ENCODE results near the gene CRISPLD2. TPM values are rescaled to one million over a fixed set of nuclear protein-coding genes. Genes with fewer than 3 reads are reported as not detected.

Gene CRISPLD2
- total RNA-seq, 3 donors from 2014 or later (not counting 1 experiment from before 2014, with no cell fraction given), result 0.86 to 6.3 TPM; not detected in 1

DNA sequence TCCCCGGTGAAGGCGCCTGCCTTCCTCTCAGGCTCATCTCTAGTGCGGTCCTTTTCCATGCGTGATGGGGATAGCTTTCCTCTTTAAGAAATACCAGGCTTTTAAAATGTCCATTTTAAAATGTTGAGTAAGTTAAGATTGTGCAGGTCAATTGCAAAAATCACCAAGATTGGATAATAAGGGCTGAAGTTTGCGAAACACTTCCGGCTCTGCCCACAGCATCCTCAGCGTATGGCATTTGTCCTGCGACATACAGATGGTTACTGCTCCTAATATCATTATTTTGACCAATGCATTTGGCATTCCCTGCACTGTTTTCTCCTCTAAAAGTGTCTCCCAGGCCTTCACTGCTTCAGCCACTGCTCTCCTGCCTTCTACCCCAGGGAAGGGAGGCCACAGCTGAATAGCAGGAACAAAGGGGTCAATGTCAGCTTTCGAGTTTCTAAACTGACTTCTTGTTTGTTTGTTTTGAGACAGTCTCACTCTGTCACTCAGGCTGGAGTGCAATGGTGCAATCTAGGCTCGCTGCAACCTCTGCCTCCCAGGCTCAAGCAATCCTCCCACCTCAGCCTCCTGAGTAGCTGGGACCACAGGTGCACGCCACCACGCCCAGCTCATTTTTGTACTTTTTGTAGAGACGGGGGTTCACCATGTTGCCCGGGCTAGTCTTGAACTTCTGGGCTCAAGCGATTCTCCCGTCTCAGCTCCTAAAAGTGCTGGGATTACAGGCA, 91.9 kb downstream of the CRISPLD2 start:
- Mint-ChIP-seq H3K27ac (peak overlapping the region in 1 of 2 donors; percentile 35), H3K9me3 (no peaks in the 10 kb centered on the region), H3K4me1 (no peaks in the 10 kb centered on the region), H3K4me3 (no peak overlapping the region), H3K36me3 (no peaks in the 10 kb centered on the region), H3K27me3 (ENCODE audit: low read depth in 2 of 2) (peaks cover 3 to 5% of the 10 kb centered on the region in 2 donors)
- TF ChIP-seq, protein P1, sequence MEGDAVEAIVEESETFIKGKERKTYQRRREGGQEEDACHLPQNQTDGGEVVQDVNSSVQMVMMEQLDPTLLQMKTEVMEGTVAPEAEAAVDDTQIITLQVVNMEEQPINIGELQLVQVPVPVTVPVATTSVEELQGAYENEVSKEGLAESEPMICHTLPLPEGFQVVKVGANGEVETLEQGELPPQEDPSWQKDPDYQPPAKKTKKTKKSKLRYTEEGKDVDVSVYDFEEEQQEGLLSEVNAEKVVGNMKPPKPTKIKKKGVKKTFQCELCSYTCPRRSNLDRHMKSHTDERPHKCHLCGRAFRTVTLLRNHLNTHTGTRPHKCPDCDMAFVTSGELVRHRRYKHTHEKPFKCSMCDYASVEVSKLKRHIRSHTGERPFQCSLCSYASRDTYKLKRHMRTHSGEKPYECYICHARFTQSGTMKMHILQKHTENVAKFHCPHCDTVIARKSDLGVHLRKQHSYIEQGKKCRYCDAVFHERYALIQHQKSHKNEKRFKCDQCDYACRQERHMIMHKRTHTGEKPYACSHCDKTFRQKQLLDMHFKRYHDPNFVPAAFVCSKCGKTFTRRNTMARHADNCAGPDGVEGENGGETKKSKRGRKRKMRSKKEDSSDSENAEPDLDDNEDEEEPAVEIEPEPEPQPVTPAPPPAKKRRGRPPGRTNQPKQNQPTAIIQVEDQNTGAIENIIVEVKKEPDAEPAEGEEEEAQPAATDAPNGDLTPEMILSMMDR (IDR thresholded peaks at IDR 0.05), result no peak
- Histone ChIP-seq H3K27ac (ENCODE audit: low read length) (no peak overlapping the region), H3K36me3 (ENCODE audit: control insufficient read depth, insufficient read depth, low read length) (no peaks in the 10 kb centered on the region), H3K9me3 (ENCODE audit: control insufficient read depth, insufficient read depth, low read length) (no peaks in the 10 kb centered on the region), H3K27me3 (ENCODE audit: control insufficient read depth, insufficient read depth, low read length) (no peaks in the 10 kb centered on the region), H3K4me1 (ENCODE audit: control insufficient read depth, insufficient read depth, low read length) (no peaks in the 10 kb centered on the region), H3K4me3 (ENCODE audit: low read length) (no peak overlapping the region)
- DNase-seq (no peak), ATAC-seq (no peak)
- intact Hi-C loops (cut with micrococcal nuclease), result no loop called here
- WGBS (ENCODE audit: insufficient coverage), result 92% methylated on average over 16 of the region's 16 CpGs

DNA sequence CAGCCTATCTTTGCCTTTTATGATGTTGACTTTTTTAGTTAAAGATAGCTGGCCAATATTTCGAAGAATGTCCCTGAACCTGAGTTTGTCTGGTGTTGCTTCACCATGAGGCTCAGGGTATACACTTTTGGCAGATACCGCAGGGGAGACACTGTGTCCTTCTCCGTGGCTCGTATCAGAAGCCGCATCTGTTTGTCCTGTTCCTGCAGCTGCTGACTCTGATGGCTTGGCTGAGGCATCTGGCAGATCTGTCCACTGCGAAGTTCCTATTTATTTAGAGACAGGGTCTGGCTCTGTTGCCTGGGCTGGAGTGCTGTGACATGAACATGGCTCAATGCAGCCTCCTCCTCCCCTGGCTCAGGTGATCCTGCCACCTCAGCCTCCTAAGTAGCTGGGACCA, 93.5 kb downstream of the CRISPLD2 start:
- no peak for DNase-seq
- intact Hi-C loops (cut with micrococcal nuclease), result no loop called here

DNA sequence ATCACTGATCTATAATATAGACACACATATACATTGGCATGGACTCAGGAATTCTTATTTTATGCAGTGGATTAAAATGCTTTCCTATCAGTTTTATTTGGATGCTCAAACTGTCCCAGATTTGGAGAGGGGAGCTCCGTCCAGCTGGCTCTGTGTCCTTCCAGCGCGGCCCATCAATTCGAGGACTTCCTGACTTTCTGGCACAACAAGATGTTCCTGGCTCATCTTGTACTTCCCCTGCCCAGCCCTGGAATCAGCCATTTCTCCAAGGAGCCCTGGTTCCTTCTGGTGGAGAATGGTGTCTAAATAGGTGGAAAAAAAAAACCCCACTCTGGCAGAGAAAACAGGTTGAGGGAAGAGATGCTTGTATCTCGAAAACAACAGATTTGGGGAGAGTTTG, 94.5 kb downstream of the CRISPLD2 start:
- no peaks in the 10 kb centered on the region for H3K36me3 ChIP-seq (ENCODE audit: control insufficient read depth, insufficient read depth, low read length)
- H3K4me3 Mint-ChIP-seq, result no peak overlapping the region
- H3K36me3 Mint-ChIP-seq, result no peaks in the 10 kb centered on the region
- no peak overlapping the region for H3K27ac Mint-ChIP-seq
- H3K27me3 ChIP-seq (ENCODE audit: control insufficient read depth, insufficient read depth, low read length), result no peaks in the 10 kb centered on the region
- no peaks in the 10 kb centered on the region for H3K9me3 ChIP-seq (ENCODE audit: control insufficient read depth, insufficient read depth, low read length)
- no peaks in the 10 kb centered on the region for H3K9me3 Mint-ChIP-seq
- H3K4me1 ChIP-seq (ENCODE audit: control insufficient read depth, insufficient read depth, low read length), result no peaks in the 10 kb centered on the region
- TF ChIP-seq, protein P1 (IDR thresholded peaks at IDR 0.05), result no peak
- ATAC-seq (no peak), DNase-seq (no peak)
- H3K4me3 ChIP-seq (ENCODE audit: low read length), result no peak overlapping the region
- no peaks in the 10 kb centered on the region for H3K4me1 Mint-ChIP-seq
- H3K27ac ChIP-seq (ENCODE audit: low read length), result no peak overlapping the region
- H3K27me3 Mint-ChIP-seq (ENCODE audit: low read depth in 2 of 2), result peaks cover 11 to 21% of the 10 kb centered on the region in 2 donors
- 87% methylated on average over 5 of the region's 5 CpGs for WGBS (ENCODE audit: insufficient coverage)
- intact Hi-C loops (cut with micrococcal nuclease), result no loop called here

More for the DNA sequence above, 93.5 kb downstream of the CRISPLD2 start:
- no peak overlapping the region for H3K27ac Mint-ChIP-seq
- WGBS (ENCODE audit: insufficient coverage), result 27% methylated on average over 6 of the region's 6 CpGs
- no peaks in the 10 kb centered on the region for H3K4me1 Mint-ChIP-seq
- H3K36me3 ChIP-seq (ENCODE audit: control insufficient read depth, insufficient read depth, low read length), result no peaks in the 10 kb centered on the region
- no peak overlapping the region for H3K4me3 ChIP-seq (ENCODE audit: low read length)
- H3K27me3 Mint-ChIP-seq (ENCODE audit: low read depth in 2 of 2), result peaks cover 6 to 11% of the 10 kb centered on the region in 2 donors
- TF ChIP-seq, protein P1 (IDR thresholded peaks at IDR 0.05), result no peak
- no peaks in the 10 kb centered on the region for H3K36me3 Mint-ChIP-seq
- no peaks in the 10 kb centered on the region for H3K4me1 ChIP-seq (ENCODE audit: control insufficient read depth, insufficient read depth, low read length)
- no peaks in the 10 kb centered on the region for H3K9me3 Mint-ChIP-seq
- H3K27ac ChIP-seq (ENCODE audit: low read length), result no peak overlapping the region
- H3K4me3 Mint-ChIP-seq, result no peak overlapping the region
- no peaks in the 10 kb centered on the region for H3K9me3 ChIP-seq (ENCODE audit: control insufficient read depth, insufficient read depth, low read length)
- no peaks in the 10 kb centered on the region for H3K27me3 ChIP-seq (ENCODE audit: control insufficient read depth, insufficient read depth, low read length)
- ATAC-seq, result no peak

DNA sequence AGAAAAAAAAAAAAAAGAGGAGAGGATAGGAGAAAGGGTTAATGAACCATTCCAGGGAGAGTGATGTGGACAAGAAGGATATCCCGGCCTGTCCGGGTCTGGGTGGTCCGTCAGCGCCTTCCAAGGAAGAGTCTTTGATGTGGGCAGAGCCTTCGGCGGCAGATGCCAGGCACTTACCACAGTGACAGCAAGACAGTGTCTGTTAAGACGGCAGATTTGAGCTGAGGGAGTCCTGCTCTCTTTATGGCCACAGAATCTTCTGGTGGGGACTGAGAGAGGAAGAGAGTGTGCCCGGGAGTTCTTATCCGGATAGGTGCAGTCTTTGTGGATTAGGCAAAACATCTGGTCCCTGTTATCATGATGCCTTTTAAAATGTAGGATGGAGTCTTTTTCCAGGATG, 96.4 kb downstream of the CRISPLD2 start:
- no peaks in the 10 kb centered on the region for H3K4me1 ChIP-seq (ENCODE audit: control insufficient read depth, insufficient read depth, low read length)
- Mint-ChIP-seq H3K27me3 (ENCODE audit: low read depth in 2 of 2) (peaks cover 14 to 22% of the 10 kb centered on the region in 2 donors), H3K9me3 (no peaks in the 10 kb centered on the region), H3K27ac (no peak overlapping the region), H3K36me3 (no peaks in the 10 kb centered on the region), H3K4me1 (no peaks in the 10 kb centered on the region), H3K4me3 (no peak overlapping the region)
- no peaks in the 10 kb centered on the region for H3K9me3 ChIP-seq (ENCODE audit: control insufficient read depth, insufficient read depth, low read length)
- H3K27ac ChIP-seq (ENCODE audit: low read length), result no peak overlapping the region
- no peak overlapping the region for H3K4me3 ChIP-seq (ENCODE audit: low read length)
- no peaks in the 10 kb centered on the region for H3K27me3 ChIP-seq (ENCODE audit: control insufficient read depth, insufficient read depth, low read length)
- WGBS (ENCODE audit: insufficient coverage), result 55% methylated on average over 9 of the region's 9 CpGs
- DNase-seq, result no peak
- intact Hi-C loops (cut with micrococcal nuclease), result no loop called here
- ATAC-seq, result no peak
- TF ChIP-seq, protein P1 (IDR thresholded peaks at IDR 0.05), result no peak
- no peaks in the 10 kb centered on the region for H3K36me3 ChIP-seq (ENCODE audit: control insufficient read depth, insufficient read depth, low read length)

Measured in natural killer cell (primary cell).